ENCODE measurements around the gene C5orf15.

DNA sequence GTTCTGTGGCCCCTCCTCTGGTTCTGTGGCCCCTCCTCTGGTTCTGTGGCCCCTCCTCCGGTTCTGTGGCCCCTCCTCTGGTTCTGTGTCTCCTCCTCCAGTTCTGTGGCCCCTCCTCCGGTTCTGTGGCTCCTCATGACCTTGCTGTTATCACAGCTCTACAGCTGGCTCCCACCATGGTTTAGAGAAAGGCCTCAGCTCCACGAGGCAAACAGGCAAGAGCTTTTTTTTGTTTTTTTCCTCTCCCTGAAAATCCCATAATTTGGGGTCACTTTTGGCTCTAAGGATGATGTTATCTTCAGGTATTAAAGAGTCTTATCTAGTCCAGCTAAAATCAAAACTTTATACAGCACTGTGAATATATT is 31.8 kb downstream of the C5orf15 start:
- TF ChIP-seq GABPA (IDR thresholded peaks at IDR 0.05; ENCODE audit: low read depth) (no peak), POLR2AphosphoS5 (IDR thresholded peaks at IDR 0.05; ENCODE audit: low read depth) (no peak)
- TF ChIP-seq, protein P1, sequence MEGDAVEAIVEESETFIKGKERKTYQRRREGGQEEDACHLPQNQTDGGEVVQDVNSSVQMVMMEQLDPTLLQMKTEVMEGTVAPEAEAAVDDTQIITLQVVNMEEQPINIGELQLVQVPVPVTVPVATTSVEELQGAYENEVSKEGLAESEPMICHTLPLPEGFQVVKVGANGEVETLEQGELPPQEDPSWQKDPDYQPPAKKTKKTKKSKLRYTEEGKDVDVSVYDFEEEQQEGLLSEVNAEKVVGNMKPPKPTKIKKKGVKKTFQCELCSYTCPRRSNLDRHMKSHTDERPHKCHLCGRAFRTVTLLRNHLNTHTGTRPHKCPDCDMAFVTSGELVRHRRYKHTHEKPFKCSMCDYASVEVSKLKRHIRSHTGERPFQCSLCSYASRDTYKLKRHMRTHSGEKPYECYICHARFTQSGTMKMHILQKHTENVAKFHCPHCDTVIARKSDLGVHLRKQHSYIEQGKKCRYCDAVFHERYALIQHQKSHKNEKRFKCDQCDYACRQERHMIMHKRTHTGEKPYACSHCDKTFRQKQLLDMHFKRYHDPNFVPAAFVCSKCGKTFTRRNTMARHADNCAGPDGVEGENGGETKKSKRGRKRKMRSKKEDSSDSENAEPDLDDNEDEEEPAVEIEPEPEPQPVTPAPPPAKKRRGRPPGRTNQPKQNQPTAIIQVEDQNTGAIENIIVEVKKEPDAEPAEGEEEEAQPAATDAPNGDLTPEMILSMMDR (IDR thresholded peaks at IDR 0.05; ENCODE audit: insufficient read depth, low read length), result no peak
- TF ChIP-seq, protein P2, sequence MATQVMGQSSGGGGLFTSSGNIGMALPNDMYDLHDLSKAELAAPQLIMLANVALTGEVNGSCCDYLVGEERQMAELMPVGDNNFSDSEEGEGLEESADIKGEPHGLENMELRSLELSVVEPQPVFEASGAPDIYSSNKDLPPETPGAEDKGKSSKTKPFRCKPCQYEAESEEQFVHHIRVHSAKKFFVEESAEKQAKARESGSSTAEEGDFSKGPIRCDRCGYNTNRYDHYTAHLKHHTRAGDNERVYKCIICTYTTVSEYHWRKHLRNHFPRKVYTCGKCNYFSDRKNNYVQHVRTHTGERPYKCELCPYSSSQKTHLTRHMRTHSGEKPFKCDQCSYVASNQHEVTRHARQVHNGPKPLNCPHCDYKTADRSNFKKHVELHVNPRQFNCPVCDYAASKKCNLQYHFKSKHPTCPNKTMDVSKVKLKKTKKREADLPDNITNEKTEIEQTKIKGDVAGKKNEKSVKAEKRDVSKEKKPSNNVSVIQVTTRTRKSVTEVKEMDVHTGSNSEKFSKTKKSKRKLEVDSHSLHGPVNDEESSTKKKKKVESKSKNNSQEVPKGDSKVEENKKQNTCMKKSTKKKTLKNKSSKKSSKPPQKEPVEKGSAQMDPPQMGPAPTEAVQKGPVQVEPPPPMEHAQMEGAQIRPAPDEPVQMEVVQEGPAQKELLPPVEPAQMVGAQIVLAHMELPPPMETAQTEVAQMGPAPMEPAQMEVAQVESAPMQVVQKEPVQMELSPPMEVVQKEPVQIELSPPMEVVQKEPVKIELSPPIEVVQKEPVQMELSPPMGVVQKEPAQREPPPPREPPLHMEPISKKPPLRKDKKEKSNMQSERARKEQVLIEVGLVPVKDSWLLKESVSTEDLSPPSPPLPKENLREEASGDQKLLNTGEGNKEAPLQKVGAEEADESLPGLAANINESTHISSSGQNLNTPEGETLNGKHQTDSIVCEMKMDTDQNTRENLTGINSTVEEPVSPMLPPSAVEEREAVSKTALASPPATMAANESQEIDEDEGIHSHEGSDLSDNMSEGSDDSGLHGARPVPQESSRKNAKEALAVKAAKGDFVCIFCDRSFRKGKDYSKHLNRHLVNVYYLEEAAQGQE (IDR thresholded peaks at IDR 0.05; ENCODE audit: insufficient replicate concordance, low read depth), result no peak

Measured in HL-60 (cell line).